Measurements from ENCODE around the gene CALHM6. TPM values are rescaled to one million over a fixed set of nuclear protein-coding genes. Genes with fewer than 3 reads are reported as not detected.

The CALHM6 gene
- total RNA-seq, 1 donor from 2014 or later, result not detected

DNA sequence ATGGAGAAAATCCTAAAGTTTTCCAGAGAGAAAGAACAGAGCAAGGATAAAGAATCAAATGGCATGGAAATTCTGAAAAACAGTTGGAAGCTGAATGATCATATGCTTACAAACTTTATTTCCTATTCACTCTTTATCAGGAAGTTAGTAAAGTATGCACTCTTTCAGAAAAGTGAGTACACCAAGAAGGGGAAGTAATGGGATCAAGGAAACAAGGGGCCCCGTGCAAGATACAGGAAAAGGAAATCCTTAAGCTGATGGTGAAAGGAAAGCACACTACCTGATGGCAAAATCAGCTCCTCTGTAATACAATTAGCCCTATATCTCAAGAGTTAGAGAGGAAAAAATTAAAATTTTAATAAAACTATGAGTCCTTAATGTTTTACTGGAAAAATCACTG, 14.0 kb downstream of the CALHM6 start:
- peaks cover 2% of the 10 kb centered on the region for H3K9me3 Mint-ChIP-seq
- Histone ChIP-seq H3K4me2 (no peak overlapping the region), H3K4me1 (no peaks in the 10 kb centered on the region), H3K4me3 (no peak overlapping the region), H3K79me2 (ENCODE audit: low read depth) (no peaks in the 10 kb centered on the region), H3K36me3 (no peaks in the 10 kb centered on the region), H3F3A (ENCODE audit: low read depth) (no peaks in the 10 kb centered on the region), H3K27ac (no peak overlapping the region), H3K27me3 (no peaks in the 10 kb centered on the region), H2AFZ (replicated peaks) (no peak overlapping the region), H3K9me3 (ENCODE audit: low read depth) (no peaks in the 10 kb centered on the region), H3K9ac (no peak overlapping the region), H4K20me1 (ENCODE audit: low read depth) (no peaks in the 10 kb centered on the region)
- no peak overlapping the region for H3K27ac Mint-ChIP-seq
- TF ChIP-seq EZH2phosphoT487 (IDR thresholded peaks at IDR 0.05) (no peak), EZH2 (IDR thresholded peaks at IDR 0.05) (no peak), CTCF (IDR thresholded peaks at IDR 0.05) (no peak)
- no peaks in the 10 kb centered on the region for H3K27me3 Mint-ChIP-seq (ENCODE audit: insufficient read depth, low read depth)
- H3K36me3 Mint-ChIP-seq, result no peaks in the 10 kb centered on the region
- DNase-seq (ENCODE audit: low spot score), result no peak
- H3K4me3 Mint-ChIP-seq, result no peak overlapping the region
- peaks cover 6% of the 10 kb centered on the region for H3K4me1 Mint-ChIP-seq

DNA sequence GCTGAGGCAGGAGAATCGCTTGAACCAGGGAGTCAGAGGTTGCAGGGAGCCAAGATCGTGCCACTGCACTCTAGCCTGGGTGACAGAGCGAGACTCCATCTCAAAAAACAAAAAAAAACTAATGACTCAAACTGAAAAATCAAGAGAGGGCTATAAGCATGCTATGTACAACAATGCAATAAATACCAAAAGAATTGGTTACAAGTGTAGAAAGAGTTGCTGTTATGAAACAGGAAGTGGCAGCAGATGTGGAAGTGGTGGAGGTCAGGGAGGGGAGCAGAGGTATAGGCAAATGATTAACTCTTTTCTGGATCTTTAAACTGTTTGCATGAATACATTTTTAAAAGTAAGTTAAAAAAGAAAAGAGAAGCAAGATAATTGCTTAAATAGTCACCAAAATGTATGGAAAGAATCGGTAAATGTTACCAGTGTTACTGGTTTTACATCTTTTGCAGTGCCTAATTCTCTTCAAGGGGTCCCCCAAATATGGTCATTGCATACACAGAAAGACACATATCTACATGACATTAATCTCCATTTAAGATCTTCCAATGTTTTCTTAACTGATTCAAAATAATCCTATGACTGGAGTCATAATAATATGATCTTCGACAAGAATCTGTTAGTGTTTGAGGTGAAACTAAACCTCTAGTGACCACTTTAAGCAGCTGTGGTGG, 15.0 kb downstream of the CALHM6 start:
- Histone ChIP-seq H3K4me1 (no peaks in the 10 kb centered on the region), H3K27ac (no peak overlapping the region), H4K20me1 (ENCODE audit: low read depth) (no peaks in the 10 kb centered on the region), H3K36me3 (no peaks in the 10 kb centered on the region), H3K4me2 (no peak overlapping the region), H3F3A (ENCODE audit: low read depth) (no peaks in the 10 kb centered on the region), H3K79me2 (ENCODE audit: low read depth) (no peaks in the 10 kb centered on the region), H3K27me3 (no peaks in the 10 kb centered on the region), H3K9ac (no peak overlapping the region), H3K4me3 (no peak overlapping the region), H2AFZ (replicated peaks) (no peak overlapping the region), H3K9me3 (ENCODE audit: low read depth) (no peaks in the 10 kb centered on the region)
- H3K4me3 Mint-ChIP-seq, result no peak overlapping the region
- peaks cover 2% of the 10 kb centered on the region for H3K9me3 Mint-ChIP-seq
- no peaks in the 10 kb centered on the region for H3K27me3 Mint-ChIP-seq (ENCODE audit: insufficient read depth, low read depth)
- peaks cover 6% of the 10 kb centered on the region for H3K4me1 Mint-ChIP-seq
- H3K27ac Mint-ChIP-seq, result no peak overlapping the region
- TF ChIP-seq EZH2 (IDR thresholded peaks at IDR 0.05) (no peak), CTCF (IDR thresholded peaks at IDR 0.05) (no peak), EZH2phosphoT487 (IDR thresholded peaks at IDR 0.05) (no peak)
- no peaks in the 10 kb centered on the region for H3K36me3 Mint-ChIP-seq
- DNase-seq (ENCODE audit: low spot score), result no peak

- no peak overlapping the region for H2AFZ ChIP-seq (replicated peaks)
- DNase-seq (ENCODE audit: low spot score), result no peak
- peaks cover 2% of the 10 kb centered on the region for H3K27me3 Mint-ChIP-seq (ENCODE audit: insufficient read depth, low read depth)
- no peak overlapping the region for H3K27ac Mint-ChIP-seq
- no peaks in the 10 kb centered on the region for H3F3A ChIP-seq (ENCODE audit: low read depth)
- no peaks in the 10 kb centered on the region for H4K20me1 ChIP-seq (ENCODE audit: low read depth)
- no peaks in the 10 kb centered on the region for H3K36me3 Mint-ChIP-seq
- H3K4me1 Mint-ChIP-seq, result no peaks in the 10 kb centered on the region
- H3K4me1 ChIP-seq, result peaks cover 12% of the 10 kb centered on the region
- H3K4me3 Mint-ChIP-seq, result no peak overlapping the region
- H3K9ac ChIP-seq, result no peak overlapping the region
- TF ChIP-seq EZH2 (IDR thresholded peaks at IDR 0.05) (no peak), EZH2phosphoT487 (IDR thresholded peaks at IDR 0.05) (no peak), CTCF (IDR thresholded peaks at IDR 0.05) (no peak)
- H3K79me2 ChIP-seq (ENCODE audit: low read depth), result no peaks in the 10 kb centered on the region
- no peaks in the 10 kb centered on the region for H3K27me3 ChIP-seq
- peaks cover 2% of the 10 kb centered on the region for H3K9me3 Mint-ChIP-seq
- no peak overlapping the region for H3K4me3 ChIP-seq
- no peaks in the 10 kb centered on the region for H3K36me3 ChIP-seq
- no peaks in the 10 kb centered on the region for H3K9me3 ChIP-seq (ENCODE audit: low read depth)
- no peak overlapping the region for H3K4me2 ChIP-seq
- no peak overlapping the region for H3K27ac ChIP-seq
Observed at GRCh38 chr6:116482780-116483179, 21.6 kb downstream of the CALHM6 start.
